Spleen (tissue), 7 donors: ENCODE data around the gene EPSTI1.
A peak's percentile ranks its signal among the peaks of the same experiment; 100 is the strongest.

Experiments
- CTCF ChIP-seq, 11 experiments: fragments of 200-600 bp in 7 of 11; fragments of 450-650 bp in 4 of 11; sonication (generic) in 4 of 11; IDR thresholded peaks in 8 of 11; conservative IDR thresholded peaks in 3 of 11; 1 replicate in 7 of 11; 2 replicates in 4 of 11; pipeline versions ENCODE4 v1.4.0 to v1.8.0; 2016 to 2021; ENCODE audit warnings: antibody characterized with exemption in 11 of 11, inconsistent platforms in 4 of 11, mild to moderate bottlenecking in 1 of 11
- POLR2A ChIP-seq, 3 donors: fragments of 450-650 bp; IDR thresholded peaks; one replicate each; pipeline ENCODE4 v1.5.1; 2017; ENCODE audit warnings: antibody characterized with exemption in 3 of 3, mild to moderate bottlenecking in 1 of 3
- donor health status: DM: no; HTN: no; CAD: no; lungs with moderate emphysema.
- donor health status: DM: no; HTN: no; CAD: no.
- donor health status: DM: no; HTN: no; CAD: no.

DNA sequence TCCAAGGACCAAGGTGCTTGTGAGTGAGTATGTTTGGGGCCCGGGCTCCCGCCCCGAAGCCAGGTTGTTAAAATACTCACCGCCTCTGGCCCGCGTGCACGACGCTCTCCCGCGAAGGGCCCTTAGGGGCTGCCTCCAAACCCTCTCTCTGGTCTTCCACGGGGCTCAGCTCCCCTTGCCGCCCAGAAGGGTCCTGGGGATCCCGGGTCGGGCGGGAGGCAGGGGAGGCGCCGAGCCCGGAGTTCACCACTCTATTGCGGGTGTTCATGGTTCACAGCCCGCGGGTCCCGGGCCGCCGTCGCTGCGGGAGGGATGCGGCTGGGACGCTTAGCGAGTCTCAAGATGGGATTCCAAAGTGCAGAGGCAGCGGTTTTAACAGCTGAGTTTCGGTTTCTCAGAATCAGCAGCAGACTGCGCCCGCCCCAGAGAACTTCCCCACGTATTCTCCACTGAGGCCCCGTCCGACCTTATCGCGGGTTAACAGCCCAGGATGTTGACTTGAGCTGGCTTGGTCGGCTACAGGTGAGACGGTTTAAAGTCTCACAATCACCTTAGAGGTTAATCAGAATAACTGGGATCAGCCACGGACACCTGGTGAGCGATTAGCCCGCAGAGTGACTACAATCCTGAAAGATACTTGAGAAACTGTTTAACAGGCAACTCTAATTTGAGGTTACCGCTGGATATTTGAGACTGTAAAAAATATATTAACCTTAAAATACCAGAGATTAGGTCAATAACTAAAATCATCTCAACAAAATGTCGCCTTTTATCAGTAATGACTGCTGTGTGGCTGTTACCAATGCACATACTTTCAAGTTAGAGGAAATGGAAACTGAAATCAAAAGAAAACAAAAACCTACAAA lies at the start of gene EPSTI1:
- TF ChIP-seq POLR2A (IDR thresholded peaks at IDR 0.05) = peak in 1 of 3 donors; percentile 59
- TF ChIP-seq CTCF (IDR thresholded peaks at IDR 0.05 in 8 of 11, conservative IDR thresholded peaks at IDR 0.05 in 3 of 11) = no peak
